ENCODE results near the gene GRIK4.

DNA sequence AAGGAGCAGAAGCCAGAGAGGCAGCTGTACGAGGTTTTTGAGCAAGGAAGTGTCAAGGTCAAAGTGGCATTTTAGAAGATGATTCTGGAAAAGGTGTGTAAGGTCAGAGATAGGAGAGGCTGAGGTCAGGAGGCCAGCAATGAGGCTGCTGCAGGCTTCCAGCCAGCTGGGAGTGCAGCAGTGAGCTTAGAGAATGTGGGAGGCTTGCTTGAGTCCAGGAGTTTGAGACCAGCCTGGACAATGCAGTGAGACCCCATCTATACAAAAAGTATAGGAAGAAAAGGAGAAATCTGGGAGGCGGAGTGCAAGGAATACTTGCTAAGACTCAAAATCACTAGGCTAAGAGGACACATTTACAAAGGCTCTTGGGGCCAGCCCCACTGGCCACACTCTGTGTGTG lies 96.5 kb downstream of the GRIK4 start:
- TF ChIP-seq, protein P1, sequence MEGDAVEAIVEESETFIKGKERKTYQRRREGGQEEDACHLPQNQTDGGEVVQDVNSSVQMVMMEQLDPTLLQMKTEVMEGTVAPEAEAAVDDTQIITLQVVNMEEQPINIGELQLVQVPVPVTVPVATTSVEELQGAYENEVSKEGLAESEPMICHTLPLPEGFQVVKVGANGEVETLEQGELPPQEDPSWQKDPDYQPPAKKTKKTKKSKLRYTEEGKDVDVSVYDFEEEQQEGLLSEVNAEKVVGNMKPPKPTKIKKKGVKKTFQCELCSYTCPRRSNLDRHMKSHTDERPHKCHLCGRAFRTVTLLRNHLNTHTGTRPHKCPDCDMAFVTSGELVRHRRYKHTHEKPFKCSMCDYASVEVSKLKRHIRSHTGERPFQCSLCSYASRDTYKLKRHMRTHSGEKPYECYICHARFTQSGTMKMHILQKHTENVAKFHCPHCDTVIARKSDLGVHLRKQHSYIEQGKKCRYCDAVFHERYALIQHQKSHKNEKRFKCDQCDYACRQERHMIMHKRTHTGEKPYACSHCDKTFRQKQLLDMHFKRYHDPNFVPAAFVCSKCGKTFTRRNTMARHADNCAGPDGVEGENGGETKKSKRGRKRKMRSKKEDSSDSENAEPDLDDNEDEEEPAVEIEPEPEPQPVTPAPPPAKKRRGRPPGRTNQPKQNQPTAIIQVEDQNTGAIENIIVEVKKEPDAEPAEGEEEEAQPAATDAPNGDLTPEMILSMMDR (IDR thresholded peaks at IDR 0.05; ENCODE audit: low read depth, low read length, poor library complexity, severe bottlenecking) = no peak
- TF ChIP-seq EZH2phosphoT487 (IDR thresholded peaks at IDR 0.05; ENCODE audit: borderline replicate concordance, low read length) = no peak

Measured in DOHH2 (cell line).